GM12801 (cell line): Measurements from ENCODE around the gene ATP5ME.

Source experiments
- CTCF ChIP-seq: IDR thresholded peaks from one replicate; pipeline ENCODE4 v1.5.1; 2011; ENCODE audit warnings: control low read depth; ENCODE audit not compliant: insufficient read length; ENCODE audit errors: extremely low read depth

Gene ATP5ME

GRCh38 chr4:630656-631055, 43.4 kb downstream of the ATP5ME start:
- TF ChIP-seq CTCF, result no peak

- TF ChIP-seq CTCF, result no peak
Measured at GRCh38 chr4:629915-630641, 44.0 kb downstream of the ATP5ME start.

- no peak for TF ChIP-seq CTCF
Measured at GRCh38 chr4:629636-629914, 44.5 kb downstream of the ATP5ME start.

- TF ChIP-seq CTCF, result no peak
Measured at GRCh38 chr4:628821-629635, 45.0 kb downstream of the ATP5ME start.

- TF ChIP-seq CTCF, result no peak
Measured at GRCh38 chr4:628311-628741, 45.8 kb downstream of the ATP5ME start.

GRCh38 chr4:627347-628125, 46.5 kb downstream of the ATP5ME start:
- TF ChIP-seq CTCF, result no peak
